H1 (cell line): Measurements from ENCODE around the gene PLA2G4F. TPM values are rescaled to one million over a fixed set of nuclear protein-coding genes. Genes with fewer than 3 reads are reported as not detected.

Source experiments
- ATF3 ChIP-seq: IDR thresholded peaks from 2 replicates; pipeline ENCODE4 v1.6.1; 2011; ENCODE audit warnings: low read depth, mild to moderate bottlenecking, low read length; ENCODE audit not compliant: insufficient read depth
- CTCF ChIP-seq, 3 experiments: IDR thresholded peaks; 1 replicate in 2 of 3; 2 replicates in 1 of 3; pipeline versions ENCODE4 v1.5.1 to v1.6.1; 2011; ENCODE audit warnings: low read length in 3 of 3, mild to moderate bottlenecking in 3 of 3, inconsistent platforms in 2 of 3, low read depth in 1 of 3, moderate library complexity in 1 of 3; ENCODE audit not compliant: insufficient read depth in 1 of 3; ENCODE audit errors: control extremely low read depth in 1 of 3
- FOSL1 ChIP-seq: IDR thresholded peaks from 2 replicates; pipeline ENCODE4 v1.6.1; 2011; ENCODE audit warnings: mild to moderate bottlenecking, low read depth, low read length, moderate library complexity; ENCODE audit not compliant: insufficient read depth
- JUND ChIP-seq: IDR thresholded peaks from 2 replicates; pipeline ENCODE4 v1.6.1; 2011; ENCODE audit warnings: mild to moderate bottlenecking, improper control_type of control experiment, low read length
- NRF1 ChIP-seq: IDR thresholded peaks from 2 replicates; pipeline ENCODE4 v1.6.1; 2011; ENCODE audit warnings: mild to moderate bottlenecking, low read depth, low read length, improper control_type of control experiment
- POLR2A ChIP-seq, 2 experiments: IDR thresholded peaks; 1 replicate in 1 of 2; 2 replicates in 1 of 2; pipeline ENCODE4 v1.6.1; 2011; ENCODE audit warnings: low read depth in 2 of 2, low read length in 2 of 2, mild to moderate bottlenecking in 2 of 2; ENCODE audit errors: control extremely low read depth in 1 of 2
- POU5F1 ChIP-seq: IDR thresholded peaks from 2 replicates; pipeline ENCODE4 v1.6.1; 2011; ENCODE audit warnings: low read depth, mild to moderate bottlenecking, low read length, moderate library complexity
- RNF2 ChIP-seq: fragments of 200-900, 300-1000 bp; sonication (generic); IDR thresholded peaks from 2 replicates; pipeline ENCODE4 v1.7.1; 2016; ENCODE audit warnings: borderline replicate concordance, low read depth, mild to moderate bottlenecking, antibody characterized with exemption, low read length; ENCODE audit not compliant: poor library complexity, severe bottlenecking; ENCODE audit errors: missing control alignments
- TBP ChIP-seq: IDR thresholded peaks from 2 replicates; pipeline ENCODE4 v1.6.1; 2011; ENCODE audit warnings: low read depth, low read length, improper control_type of control experiment
- polyA plus RNA-seq, 7 experiments: library from polyadenylated mRNA; depleted of rRNA in 3 of 7; stranded (reverse) in 5 of 7; unstranded in 2 of 7; fragments of >200 nt in 5 of 7; fragments of 200-250 nt in 2 of 7; gene quantifications; 1 replicate in 5 of 7; 2 replicates in 1 of 7; 4 replicates in 1 of 7; pipeline versions ENCODE4 v1.2.1 to v1.2.3, GENCODE V29; 2011 to 2013; ENCODE audit warnings: missing spikeins in 2 of 7, mixed read lengths in 2 of 7
- total RNA-seq: library from RNA; stranded (reverse); fragmentation: NEBNext Ultra II Directional; extraction: Animal tissue kit (Norgen Biotek cat#: 25700); gene quantifications from 2 replicates; pipeline ENCODE4 v1.2.1, GENCODE V29; 2021

The PLA2G4F gene
- total and polyA plus RNA-seq, 2 of the 8 experiments (the other 6 are each of a cell fraction or from before 2014, with no cell fraction given), result not detected

- TF ChIP-seq ATF3, result no peak
- no peak for TF ChIP-seq NRF1
- no peak for TF ChIP-seq TBP
- TF ChIP-seq POU5F1, result no peak
- no peak for TF ChIP-seq CTCF (IDR thresholded peaks at IDR 0.05; ENCODE audit: control extremely low read depth in 1 of 3, insufficient read depth in 1 of 3, low read depth in 1 of 3, low read length in 3 of 3)
- no peak for TF ChIP-seq RNF2
- TF ChIP-seq FOSL1, result no peak
- TF ChIP-seq JUND, result no peak
- no peak for TF ChIP-seq POLR2A (IDR thresholded peaks at IDR 0.05; ENCODE audit: control extremely low read depth in 1 of 2, low read depth in 2 of 2, low read length in 2 of 2)
Observed at GRCh38 chr15:42184296-42184695, 27.9 kb upstream of the PLA2G4F start (continued).
